ENCODE measurements around the gene HHATL.
A peak's percentile ranks its signal among the peaks of the same experiment; 100 is the strongest.

Gene HHATL

GRCh38 chr3:42685891-42686820, 16.4 kb downstream of the HHATL start:
- FAIRE-seq (no peak), DNase-seq (ENCODE audit: low spot score) (no peak)

GRCh38 chr3:42685363-42685881, 17.2 kb downstream of the HHATL start, which contains the start of gene KLHL40:
TSS of gene KLHL40 (plus strand) at chr3:42685537. CDS start at chr3:42685619, 82 bp downstream.
- FAIRE-seq (no peak), DNase-seq (ENCODE audit: low spot score) (no peak)

GRCh38 chr3:42684632-42685362, 17.8 kb downstream of the HHATL start:
- FAIRE-seq (no peak), DNase-seq (ENCODE audit: low spot score) (no peak)

GRCh38 chr3:42683875-42684598, 18.6 kb downstream of the HHATL start:
- DNase-seq (ENCODE audit: low spot score) = peak; percentile 95
- no peak for FAIRE-seq

GRCh38 chr3:42682301-42683070, 20.1 kb downstream of the HHATL start:
- FAIRE-seq = no peak
- no peak for DNase-seq (ENCODE audit: low spot score)

- no peak for FAIRE-seq
- no peak for DNase-seq (ENCODE audit: low spot score)
These were observed 21.1 kb downstream of the HHATL start for GRCh38 chr3:42681361-42682038.

- DNase-seq (ENCODE audit: low spot score) (no peak), FAIRE-seq (no peak)
These were observed 21.8 kb downstream of the HHATL start for GRCh38 chr3:42680806-42681205.

GRCh38 chr3:42680271-42680670, 22.3 kb downstream of the HHATL start:
- FAIRE-seq (no peak), DNase-seq (ENCODE audit: low spot score) (no peak)

GRCh38 chr3:42678447-42678846, 24.2 kb downstream of the HHATL start:
- FAIRE-seq = no peak

GRCh38 chr3:42675909-42676308, 26.7 kb downstream of the HHATL start:
- no peak for FAIRE-seq
- no peak for DNase-seq (ENCODE audit: low spot score)

More at GRCh38 chr3:42678447-42678846, 24.2 kb downstream of the HHATL start:
- no peak for DNase-seq (ENCODE audit: low spot score)

GRCh38 chr3:42674146-42674545, 28.5 kb downstream of the HHATL start:
- FAIRE-seq (no peak), DNase-seq (ENCODE audit: low spot score) (no peak)

GRCh38 chr3:42673082-42673481, 29.5 kb downstream of the HHATL start:
- DNase-seq (ENCODE audit: low spot score) (no peak), FAIRE-seq (no peak)

- FAIRE-seq (no peak), DNase-seq (ENCODE audit: low spot score) (no peak)
These were observed 30.1 kb downstream of the HHATL start for GRCh38 chr3:42672515-42672914.

- no peak for DNase-seq (ENCODE audit: low spot score)
- FAIRE-seq = no peak
These were observed 31.9 kb downstream of the HHATL start for GRCh38 chr3:42670670-42671069.

- no peak for DNase-seq (ENCODE audit: low spot score)
- FAIRE-seq = no peak
These were observed 32.5 kb downstream of the HHATL start for GRCh38 chr3:42670051-42670576.

- no peak for FAIRE-seq
- no peak for DNase-seq (ENCODE audit: low spot score)
These were observed 33.8 kb downstream of the HHATL start for GRCh38 chr3:42668793-42669217.

- FAIRE-seq = no peak
These were observed 34.2 kb downstream of the HHATL start for GRCh38 chr3:42668413-42668760.

GRCh38 chr3:42667523-42668412, 34.8 kb downstream of the HHATL start:
- DNase-seq (ENCODE audit: low spot score) (no peak), FAIRE-seq (no peak)

More at GRCh38 chr3:42668413-42668760, 34.2 kb downstream of the HHATL start:
- no peak for DNase-seq (ENCODE audit: low spot score)

GRCh38 chr3:42667096-42667522, 35.5 kb downstream of the HHATL start:
- FAIRE-seq (no peak), DNase-seq (ENCODE audit: low spot score) (no peak)

All from urothelium cell line (cell line).